ENCODE data around the gene HNRNPF. TPM values are rescaled to one million over a fixed set of nuclear protein-coding genes. Genes with fewer than 3 reads are reported as not detected.

The HNRNPF gene
- total RNA-seq, 1 donor from 2014 or later: 516 TPM

DNA sequence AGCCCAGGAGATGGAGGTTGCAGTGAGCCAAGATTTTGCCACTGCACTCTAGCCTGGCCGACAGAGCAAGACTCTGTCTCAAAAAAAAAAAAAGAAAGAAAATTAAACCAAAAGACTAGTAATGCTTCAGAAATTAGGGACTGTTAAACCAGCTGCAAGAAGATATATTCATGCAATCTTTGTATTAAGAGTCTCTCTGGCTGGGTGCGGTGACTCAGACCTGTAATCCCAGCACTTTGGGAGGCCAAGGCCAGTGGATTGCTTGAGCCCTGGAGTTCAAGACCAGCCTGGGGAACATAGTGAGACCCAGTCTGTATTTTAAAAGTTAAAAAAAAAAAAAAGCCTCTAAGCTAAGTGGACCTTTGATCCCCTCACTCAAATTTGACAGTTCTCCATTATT is 2.5 kb upstream of the HNRNPF start:
- Mint-ChIP-seq H3K9me3 (no peaks in the 10 kb centered on the region), H3K4me1 (peaks cover 16% of the 10 kb centered on the region), H3K27me3 (no peaks in the 10 kb centered on the region), H3K27ac (no peak overlapping the region), H3K36me3 (ENCODE audit: low read depth) (peaks cover 16% of the 10 kb centered on the region), H3K4me3 (no peak overlapping the region)
- intact Hi-C loops (cut with micrococcal nuclease): no loop called here
- DNase-seq: no peak

DNA sequence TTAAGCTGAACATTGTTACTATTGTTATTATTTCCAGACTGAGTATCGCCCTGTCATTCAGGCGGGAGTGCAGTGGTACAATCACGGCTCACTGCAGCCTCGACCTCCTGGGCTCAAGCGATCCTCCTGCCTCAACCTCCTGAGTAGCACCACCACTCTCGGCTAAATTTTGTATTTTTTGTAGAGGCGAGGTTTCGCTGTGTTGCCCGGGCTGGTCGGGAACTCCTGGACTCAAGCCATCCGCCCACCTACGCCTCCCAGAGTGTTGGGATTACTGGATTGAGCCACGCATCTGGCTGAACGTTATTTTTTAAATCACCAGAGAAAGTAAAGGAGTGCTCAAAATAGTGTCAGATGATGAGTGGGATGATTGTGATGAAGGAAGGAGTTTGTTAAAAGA is 1.4 kb upstream of the HNRNPF start:
- Mint-ChIP-seq H3K27ac (peak overlapping the region; percentile 99), H3K9me3 (no peaks in the 10 kb centered on the region), H3K4me3 (peak overlapping the region; percentile 96), H3K4me1 (peaks cover 16% of the 10 kb centered on the region), H3K27me3 (no peaks in the 10 kb centered on the region), H3K36me3 (ENCODE audit: low read depth) (peaks cover 27% of the 10 kb centered on the region)
- intact Hi-C loops (cut with micrococcal nuclease): no loop called here
- no peak for DNase-seq

DNA sequence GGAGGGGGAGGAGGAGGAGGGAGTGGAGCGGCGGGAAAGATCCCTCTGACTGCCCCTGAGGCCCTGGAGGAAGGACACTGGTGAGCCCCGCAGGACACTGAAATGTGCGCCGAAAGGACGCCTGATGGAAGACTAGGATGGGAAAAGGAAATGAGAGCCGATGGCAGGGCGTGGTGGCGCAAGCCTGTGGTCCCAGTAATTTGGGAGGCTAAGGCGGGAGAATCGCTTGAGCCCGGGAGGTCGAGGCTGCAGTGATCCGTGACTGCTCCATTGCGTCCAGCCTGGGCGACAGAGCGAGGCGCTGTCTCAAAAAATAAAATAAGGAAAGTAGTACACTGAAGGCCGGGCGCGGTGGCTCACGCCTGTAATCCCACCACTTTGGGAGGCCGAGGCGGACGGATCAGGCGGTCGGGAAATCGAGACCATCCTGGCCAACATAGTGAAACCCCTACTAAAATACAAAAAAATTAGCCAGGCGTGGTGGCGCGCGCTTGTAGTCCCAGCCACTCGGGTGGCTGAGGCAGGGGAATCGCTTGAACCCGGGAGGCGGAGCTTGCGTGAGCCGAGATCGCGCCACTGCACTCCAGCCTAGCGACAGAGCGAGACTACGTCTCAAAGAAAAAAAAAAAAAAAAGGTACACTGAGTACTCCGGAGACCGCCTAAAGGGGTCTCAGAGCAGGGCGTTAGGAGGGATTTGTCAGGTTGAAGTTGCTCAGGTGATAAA is 561 bp upstream of the HNRNPF start:
- Mint-ChIP-seq H3K4me1 (peaks cover 20% of the 10 kb centered on the region), H3K27me3 (no peaks in the 10 kb centered on the region), H3K4me3 (peak overlapping the region; percentile 96), H3K9me3 (no peaks in the 10 kb centered on the region), H3K36me3 (ENCODE audit: low read depth) (peaks cover 33% of the 10 kb centered on the region), H3K27ac (peak overlapping the region; percentile 99)
- intact Hi-C loops (cut with micrococcal nuclease): loop anchor here (1.0 to 5.0 kb wide), 5 partner anchors 11 to 772 kb away; partner anchors contain the start of genes BMS1 and ZNF33B
- peak; percentile 92 for DNase-seq

DNA sequence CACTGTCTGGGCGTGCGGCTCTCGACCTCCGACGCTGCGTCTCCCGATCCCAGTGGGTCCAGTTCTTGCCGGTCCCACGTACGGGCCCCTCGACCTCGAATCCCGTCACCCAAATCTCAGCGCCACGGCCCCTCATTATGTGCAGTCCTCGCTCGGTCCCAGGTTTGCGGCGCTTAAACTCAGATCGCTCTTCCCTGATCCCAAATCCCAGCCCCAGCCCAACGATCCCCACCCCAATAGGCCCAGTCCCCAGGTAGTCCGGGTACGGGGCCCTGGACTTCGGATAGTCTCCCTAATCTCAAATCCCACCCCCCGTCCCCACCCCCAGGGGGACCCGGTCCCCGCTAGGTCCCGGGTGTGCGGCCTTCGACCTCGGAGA is 666 bp downstream of the HNRNPF start:
- intact Hi-C loops (cut with micrococcal nuclease): loop anchor here (1.0 to 5.0 kb wide), 4 partner anchors 46 to 771 kb away; partner anchors contain the start of genes BMS1, CSGALNACT2 and ZNF33B
- DNase-seq: no peak
- Mint-ChIP-seq H3K27me3 (no peaks in the 10 kb centered on the region), H3K4me3 (peak overlapping the region; percentile 96), H3K27ac (peak overlapping the region; percentile 99), H3K9me3 (no peaks in the 10 kb centered on the region), H3K36me3 (ENCODE audit: low read depth) (peaks cover 42% of the 10 kb centered on the region), H3K4me1 (peaks cover 27% of the 10 kb centered on the region)

DNA sequence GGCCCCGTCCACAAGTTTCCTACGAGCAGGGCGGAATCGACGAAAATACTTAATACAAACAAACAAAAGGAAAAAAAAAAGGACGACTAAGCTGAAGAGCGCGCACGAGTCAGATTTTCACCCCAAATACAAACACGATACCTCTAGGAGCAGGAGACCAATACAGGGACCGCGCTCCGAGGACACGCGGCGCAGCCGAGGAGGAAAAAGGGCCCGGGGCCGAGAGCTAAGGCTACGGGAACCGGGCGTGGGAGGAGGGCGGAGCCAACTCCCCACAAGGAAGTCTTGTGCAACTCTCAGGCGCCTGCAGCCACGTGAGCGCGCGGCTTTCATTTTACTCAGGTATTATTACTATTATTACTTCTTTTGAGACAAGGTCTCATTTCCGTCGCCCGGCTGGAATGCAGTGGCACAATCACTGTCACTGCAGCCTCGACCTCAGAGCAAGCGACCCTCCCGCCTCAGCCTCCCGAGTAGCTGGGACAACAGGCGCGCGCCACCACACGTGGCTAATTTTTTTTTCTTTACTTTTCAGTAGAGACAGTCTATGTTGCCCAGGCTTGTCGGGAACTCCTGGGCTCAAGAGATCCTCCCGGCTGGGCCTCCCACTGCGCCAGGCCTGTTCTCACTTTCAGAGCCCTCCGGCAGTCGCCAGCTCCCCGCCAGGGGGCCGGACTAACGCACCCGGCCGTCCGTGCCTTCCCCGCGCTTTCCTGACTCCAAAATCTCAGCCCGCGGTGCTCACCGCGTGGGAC is 1.2 kb downstream of the HNRNPF start:
- Mint-ChIP-seq H3K9me3 (no peaks in the 10 kb centered on the region), H3K27ac (peak overlapping the region; percentile 99), H3K27me3 (no peaks in the 10 kb centered on the region), H3K4me3 (peak overlapping the region; percentile 96), H3K4me1 (peaks cover 32% of the 10 kb centered on the region), H3K36me3 (ENCODE audit: low read depth) (peaks cover 48% of the 10 kb centered on the region)
- peak; percentile 95 for DNase-seq
- intact Hi-C loops (cut with micrococcal nuclease): loop anchor here (1.0 to 5.0 kb wide), 5 partner anchors 10 to 770 kb away; partner anchors contain the start of genes BMS1, CSGALNACT2 and ZNF33B

DNA sequence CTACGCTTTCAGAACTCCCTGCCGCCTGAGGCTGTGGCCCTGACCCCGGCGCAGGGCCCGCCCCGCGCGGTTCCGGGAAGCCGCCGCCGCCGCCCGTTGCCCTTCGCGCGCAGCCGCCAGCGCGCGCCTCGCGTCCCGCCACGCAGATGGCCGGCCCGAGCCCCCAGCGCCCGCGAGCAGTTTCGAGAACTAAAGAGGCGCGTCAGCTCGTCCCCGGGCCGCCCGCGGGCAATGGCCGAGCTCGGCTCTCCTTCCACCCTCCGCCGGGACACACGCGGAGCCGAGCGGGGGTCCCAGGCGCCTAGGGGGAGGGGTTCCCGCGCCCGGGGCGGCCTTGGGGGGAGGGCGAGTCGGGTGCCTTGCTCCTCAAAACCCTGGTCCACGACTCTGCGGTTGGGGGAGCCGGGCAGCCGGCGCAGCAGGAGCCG is 1.8 kb downstream of the HNRNPF start:
- Mint-ChIP-seq H3K9me3 (no peaks in the 10 kb centered on the region), H3K4me3 (peak overlapping the region; percentile 96), H3K27me3 (no peaks in the 10 kb centered on the region), H3K27ac (peak overlapping the region; percentile 99), H3K4me1 (peaks cover 38% of the 10 kb centered on the region), H3K36me3 (ENCODE audit: low read depth) (peaks cover 53% of the 10 kb centered on the region)
- DNase-seq: peak; percentile 92
- intact Hi-C loops (cut with micrococcal nuclease): loop anchor here (1.0 to 5.0 kb wide), 2 partner anchors 10 to 770 kb away; partner anchors contain the start of gene ZNF33B

DNA sequence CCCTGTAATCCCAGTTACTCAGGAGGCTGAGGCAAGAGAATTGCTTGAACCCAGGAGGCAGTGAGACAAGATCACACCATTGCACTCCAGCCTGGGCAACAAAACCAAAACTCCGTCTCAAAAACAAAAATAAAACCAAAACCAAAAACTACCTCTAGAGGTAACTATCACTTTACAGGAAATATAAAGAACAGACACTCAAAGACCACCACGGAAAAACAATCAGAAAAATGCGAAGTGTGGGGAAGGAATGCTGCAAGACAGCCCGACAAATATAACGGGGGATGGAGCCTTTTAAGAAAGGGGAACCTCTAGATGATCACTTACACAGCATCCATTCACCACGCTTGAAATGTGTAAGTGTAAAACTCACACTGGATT is 4.3 kb downstream of the HNRNPF start:
- intact Hi-C loops (cut with micrococcal nuclease): loop anchor here (5.0 kb wide), 2 partner anchors 602 to 767 kb away; partner anchors contain the start of gene ZNF33B

DNA sequence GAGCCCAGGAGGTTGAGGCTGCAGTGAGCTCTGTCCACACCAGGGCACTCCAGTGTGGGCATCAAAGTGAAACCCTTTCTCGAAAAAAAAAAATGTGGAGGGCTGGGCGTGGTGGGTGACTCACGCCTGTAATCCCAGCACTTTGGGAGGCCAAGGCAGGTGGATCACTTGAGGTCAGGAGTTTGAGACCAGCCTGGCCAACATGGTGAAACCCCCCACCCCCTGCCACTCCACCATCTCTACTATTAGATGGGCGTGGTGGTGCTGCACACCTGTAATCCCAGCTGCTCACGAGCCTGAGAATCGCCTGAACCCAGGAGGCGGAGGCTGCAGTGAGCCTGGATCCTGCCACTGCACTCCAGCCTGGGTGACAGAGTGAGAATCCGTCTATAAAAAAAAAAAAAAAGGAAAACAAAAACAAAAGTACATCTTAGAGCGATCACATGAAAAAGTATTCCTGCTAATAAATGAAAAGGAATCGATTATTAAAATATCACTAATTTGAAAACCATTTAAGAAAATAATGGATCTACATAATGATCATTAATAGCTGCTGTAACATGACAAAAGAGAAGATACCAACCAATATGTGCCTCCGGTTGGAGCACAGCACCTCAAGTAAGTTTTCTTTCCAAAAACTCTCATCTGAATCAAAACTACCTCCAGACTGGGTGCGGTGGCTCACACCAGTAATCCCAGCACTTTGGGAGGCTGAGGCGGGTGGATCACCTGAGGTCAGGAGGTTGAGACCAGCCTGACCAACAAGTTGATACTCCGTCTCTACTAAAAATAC is 4.9 kb downstream of the HNRNPF start:
- Mint-ChIP-seq H3K27ac (peak overlapping the region; percentile 86), H3K9me3 (no peaks in the 10 kb centered on the region), H3K27me3 (no peaks in the 10 kb centered on the region), H3K4me3 (peak overlapping the region; percentile 96), H3K36me3 (ENCODE audit: low read depth) (peaks cover 67% of the 10 kb centered on the region), H3K4me1 (peaks cover 51% of the 10 kb centered on the region)
- intact Hi-C loops (cut with micrococcal nuclease): loop anchor here (5.0 kb wide), 1 partner anchor 602 kb away; no protein-coding TSS in a partner anchor
- no peak for DNase-seq

More for the DNA sequence above, 4.3 kb downstream of the HNRNPF start:
- Mint-ChIP-seq H3K4me3 (peak overlapping the region; percentile 96), H3K27ac (peak overlapping the region; percentile 86), H3K4me1 (peaks cover 49% of the 10 kb centered on the region), H3K9me3 (no peaks in the 10 kb centered on the region), H3K36me3 (ENCODE audit: low read depth) (peaks cover 64% of the 10 kb centered on the region), H3K27me3 (no peaks in the 10 kb centered on the region)
- peak; percentile 78 for DNase-seq

DNA sequence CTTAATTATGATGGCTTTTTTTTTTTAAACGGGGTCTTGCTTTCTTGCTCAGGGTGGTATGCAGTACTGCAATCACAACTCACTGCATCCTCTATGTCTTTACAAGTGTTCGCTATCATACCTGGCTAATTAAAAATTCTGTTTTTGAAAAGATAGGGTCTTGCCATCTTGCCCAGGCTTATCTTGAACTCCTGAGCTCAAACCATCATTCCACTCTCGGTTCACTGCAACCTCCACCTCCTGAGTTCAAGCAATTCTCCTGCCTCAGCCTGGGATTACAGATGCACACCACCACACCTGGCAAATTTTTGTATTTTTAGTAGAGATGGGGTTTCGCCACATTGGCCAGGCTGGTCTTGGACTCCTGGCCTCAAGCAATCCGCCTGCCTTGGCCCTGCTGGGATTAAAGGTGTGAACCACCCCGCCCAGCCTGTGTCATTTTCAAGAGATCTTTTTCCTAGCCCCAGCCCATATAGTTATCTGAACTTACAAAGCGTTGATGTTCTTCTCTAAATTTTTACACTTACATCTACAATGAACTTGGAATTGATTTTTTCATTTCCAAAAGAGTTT is 6.0 kb downstream of the HNRNPF start:
- Mint-ChIP-seq H3K27me3 (no peaks in the 10 kb centered on the region), H3K27ac (peak overlapping the region; percentile 14), H3K4me1 (peaks cover 56% of the 10 kb centered on the region), H3K9me3 (no peaks in the 10 kb centered on the region), H3K4me3 (peak overlapping the region; percentile 96), H3K36me3 (ENCODE audit: low read depth) (peaks cover 68% of the 10 kb centered on the region)
- intact Hi-C loops (cut with micrococcal nuclease): loop anchor here (5.0 kb wide), 1 partner anchor 601 kb away; no protein-coding TSS in a partner anchor
- no peak for DNase-seq

DNA sequence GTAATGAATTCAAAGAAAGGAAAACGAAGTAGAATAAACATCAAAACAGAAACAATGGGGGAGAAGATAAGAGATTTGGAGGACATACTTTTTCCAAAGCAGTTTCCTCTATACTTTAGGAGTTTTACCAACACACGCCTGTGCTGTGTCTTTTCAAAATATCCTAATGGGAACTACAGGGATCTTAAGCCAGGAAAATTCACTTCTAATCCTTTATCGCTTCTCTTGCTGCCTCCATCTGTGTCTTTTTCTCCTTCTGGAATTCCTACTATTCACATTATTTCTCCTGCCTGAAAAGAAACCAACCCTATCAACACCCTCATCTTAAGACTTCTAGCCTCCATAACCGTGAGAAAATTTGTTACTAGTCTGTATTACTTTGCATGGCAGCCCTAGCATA is 6.8 kb downstream of the HNRNPF start:
- no peak for DNase-seq
- Mint-ChIP-seq H3K4me1 (peaks cover 59% of the 10 kb centered on the region), H3K36me3 (ENCODE audit: low read depth) (peaks cover 70% of the 10 kb centered on the region), H3K27ac (peak overlapping the region; percentile 67), H3K27me3 (no peaks in the 10 kb centered on the region), H3K4me3 (peak overlapping the region; percentile 96), H3K9me3 (no peaks in the 10 kb centered on the region)
- intact Hi-C loops (cut with micrococcal nuclease): loop anchor here (5.0 kb wide), 1 partner anchor 600 kb away; no protein-coding TSS in a partner anchor

DNA sequence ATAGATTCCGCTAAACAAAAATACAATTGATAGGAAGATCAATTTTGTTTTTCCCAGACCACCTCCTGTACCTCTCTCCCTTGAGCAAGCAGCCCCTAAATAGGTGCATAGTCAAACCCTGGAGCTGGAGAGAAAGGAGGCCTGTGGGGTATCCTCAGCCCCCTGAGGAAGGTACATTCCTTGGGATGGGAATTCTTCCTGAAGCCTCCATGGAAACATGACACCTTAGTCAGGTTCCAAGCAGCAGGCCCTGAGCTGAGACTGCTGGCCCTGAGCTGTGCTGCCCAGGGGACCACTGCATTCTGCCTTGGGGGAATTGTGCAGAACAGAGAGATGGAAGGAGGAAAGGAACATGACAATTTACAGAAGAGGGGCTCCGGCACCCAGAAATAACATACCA is 7.4 kb downstream of the HNRNPF start:
- DNase-seq: no peak
- intact Hi-C loops (cut with micrococcal nuclease): loop anchor here (5.0 kb wide), 1 partner anchor 599 kb away; no protein-coding TSS in a partner anchor
- H3K27me3 Mint-ChIP-seq: no peaks in the 10 kb centered on the region
- peak overlapping the region; percentile 96 for H3K4me3 Mint-ChIP-seq
- peaks cover 60% of the 10 kb centered on the region for H3K4me1 Mint-ChIP-seq
- H3K27ac Mint-ChIP-seq: peak overlapping the region; percentile 68
- H3K9me3 Mint-ChIP-seq: no peaks in the 10 kb centered on the region
- peaks cover 70% of the 10 kb centered on the region for H3K36me3 Mint-ChIP-seq (ENCODE audit: low read depth)

DNA sequence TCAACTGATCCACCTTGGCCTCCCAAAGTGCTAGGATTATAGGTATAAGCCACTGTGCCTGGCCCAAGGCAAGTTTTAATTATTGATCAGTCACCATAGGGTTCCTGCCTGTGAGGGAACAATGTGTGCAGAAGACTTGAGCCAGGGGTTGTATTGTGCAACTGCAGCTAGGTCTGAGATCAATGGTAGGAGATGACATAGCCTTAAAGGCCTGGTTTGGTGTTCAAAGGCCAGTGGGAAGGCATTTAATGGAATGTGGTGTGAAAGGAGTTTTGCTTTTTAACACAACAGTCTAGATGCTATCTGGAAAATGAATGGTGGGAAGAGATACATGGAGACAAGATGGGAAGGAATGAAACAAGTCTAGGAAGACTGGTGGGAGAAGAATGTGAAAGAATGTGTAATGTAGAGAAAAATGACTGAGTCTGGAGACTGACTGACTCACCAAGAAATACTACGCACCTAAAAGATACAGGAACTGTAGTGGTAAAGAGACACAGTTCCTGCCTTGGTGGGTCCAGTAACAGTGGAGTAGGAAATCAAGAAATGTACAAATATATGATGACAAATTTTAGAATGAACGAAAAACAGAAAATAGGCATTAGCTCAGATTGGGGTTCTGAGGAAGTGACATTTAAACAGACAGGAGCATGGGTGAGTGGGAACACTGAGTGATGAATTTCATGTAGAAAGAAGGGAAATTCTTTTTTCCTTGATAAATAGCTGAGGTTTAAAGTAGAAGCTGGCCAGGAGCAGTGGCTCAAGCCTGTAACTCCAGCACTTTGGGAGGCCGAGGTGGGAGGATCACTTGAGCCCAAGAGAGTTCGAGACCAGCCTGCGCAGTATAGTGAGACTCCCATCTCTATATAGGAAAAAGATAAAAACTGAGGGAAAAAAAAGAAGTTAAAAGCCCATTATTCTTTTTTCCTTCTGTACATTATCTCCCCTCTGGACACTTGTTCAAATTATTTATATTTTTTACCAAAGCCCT is 9.4 kb downstream of the HNRNPF start:
- Mint-ChIP-seq H3K4me1 (peaks cover 75% of the 10 kb centered on the region), H3K27ac (peak overlapping the region; percentile 85), H3K36me3 (ENCODE audit: low read depth) (peaks cover 72% of the 10 kb centered on the region), H3K27me3 (no peaks in the 10 kb centered on the region), H3K9me3 (no peaks in the 10 kb centered on the region), H3K4me3 (peak overlapping the region; percentile 96)
- DNase-seq: no peak
- intact Hi-C loops (cut with micrococcal nuclease): loop anchor here (5.0 kb wide), 1 partner anchor 597 kb away; no protein-coding TSS in a partner anchor

All from activated CD4-positive, alpha-beta T cell treated with anti-CD3 and anti-CD28 coated beads, Interleukin-2, amount 10 ng/mL, durations not matched to agents 24 days and 14 days (primary cell).